Endodermal cell (in vitro differentiated cells): ENCODE data around the gene BAG5. TPM values are rescaled to one million over a fixed set of nuclear protein-coding genes. Genes with fewer than 3 reads are reported as not detected.

Experiments
- DNase-seq: peaks from one replicate; pipeline ENCODE4 v3.0.0-alpha.2; 2017
- H3K27ac ChIP-seq: 2 replicates; pipeline ENCODE4 v1.5.1; 2013; ENCODE audit warnings: mild to moderate bottlenecking, low read depth, low read length, moderate library complexity
- H3K27me3 ChIP-seq: 2 replicates; pipeline ENCODE4 v1.6.1; 2013; ENCODE audit warnings: mild to moderate bottlenecking, low read length, moderate library complexity; ENCODE audit not compliant: insufficient read depth, control insufficient read depth, poor library complexity, severe bottlenecking
- H3K36me3 ChIP-seq: 2 replicates; pipeline ENCODE4 v1.7.0; 2013; ENCODE audit warnings: mild to moderate bottlenecking, low read length, moderate library complexity; ENCODE audit not compliant: control insufficient read depth, insufficient read depth
- H3K4me1 ChIP-seq: one replicate; pipeline ENCODE4 v1.7.0; 2013; ENCODE audit warnings: low read length; ENCODE audit not compliant: control insufficient read depth, insufficient read depth
- H3K4me3 ChIP-seq: 2 replicates; pipeline ENCODE4 v1.5.1; 2013; ENCODE audit warnings: mild to moderate bottlenecking, low read length, moderate library complexity
- H3K9ac ChIP-seq: 2 replicates; pipeline ENCODE4 v1.6.1; 2013; ENCODE audit warnings: mild to moderate bottlenecking, low read length, moderate library complexity; ENCODE audit not compliant: poor library complexity, severe bottlenecking; ENCODE audit errors: extremely low read depth
- H3K9me3 ChIP-seq: 2 replicates; pipeline ENCODE4 v1.6.1; 2013; ENCODE audit warnings: mild to moderate bottlenecking, low read length, moderate library complexity; ENCODE audit not compliant: control insufficient read depth
- H3K27ac Mint-ChIP-seq: 2 replicates; pipeline ENCODE4 v1.8.0; 2020; ENCODE audit warnings: mixed read lengths
- H3K27me3 Mint-ChIP-seq: 2 replicates; pipeline ENCODE4 v1.8.0; 2021; ENCODE audit warnings: mild to moderate bottlenecking, mixed read lengths; ENCODE audit not compliant: insufficient read depth
- H3K36me3 Mint-ChIP-seq: 2 replicates; pipeline ENCODE4 v1.8.0; 2020; ENCODE audit warnings: low read depth, mixed read lengths
- H3K4me1 Mint-ChIP-seq: 2 replicates; pipeline ENCODE4 v1.8.0; 2020; ENCODE audit warnings: mixed read lengths
- H3K4me3 Mint-ChIP-seq: 2 replicates; pipeline ENCODE4 v1.8.0; 2020; ENCODE audit warnings: mild to moderate bottlenecking, moderate library complexity, mixed read lengths
- H3K9me3 Mint-ChIP-seq: 2 replicates; pipeline ENCODE4 v1.8.0; 2020; ENCODE audit warnings: mild to moderate bottlenecking, mixed read lengths
- WGBS, 2 experiments: methylation state at CpG; one replicate each; pipeline versions ENCODE4 v1.1.5 to v1.1.7; 2013; ENCODE audit warnings: missing lambda C conversion rate in 2 of 2, mixed read lengths in 1 of 2; ENCODE audit not compliant: insufficient coverage in 1 of 2, insufficient read length in 1 of 2; 5-methylcytosine and 5-hydroxymethylcytosine counted together
- total RNA-seq, 2 donors: library from RNA; stranded (reverse); fragmentation: NEBNext Ultra II Directional in 1 of 2; extraction: Animal tissue kit (Norgen Biotek cat#: 25700) in 1 of 2; gene quantifications; 2 replicates in 1 of 2; 3 replicates in 1 of 2; pipeline ENCODE4 v1.2.1, GENCODE V29; 2021
- TF ChIP-seq, protein P1 (sequence below): fragments of 200-600 bp; sonication (generic); conservative IDR thresholded peaks from 2 replicates; pipeline ENCODE4 v1.5.0; 2021; ENCODE audit warnings: antibody characterized with exemption, mild to moderate bottlenecking

The BAG5 gene
- total RNA-seq, 2 donors from 2014 or later, result 27.6 to 28.1 TPM

DNA sequence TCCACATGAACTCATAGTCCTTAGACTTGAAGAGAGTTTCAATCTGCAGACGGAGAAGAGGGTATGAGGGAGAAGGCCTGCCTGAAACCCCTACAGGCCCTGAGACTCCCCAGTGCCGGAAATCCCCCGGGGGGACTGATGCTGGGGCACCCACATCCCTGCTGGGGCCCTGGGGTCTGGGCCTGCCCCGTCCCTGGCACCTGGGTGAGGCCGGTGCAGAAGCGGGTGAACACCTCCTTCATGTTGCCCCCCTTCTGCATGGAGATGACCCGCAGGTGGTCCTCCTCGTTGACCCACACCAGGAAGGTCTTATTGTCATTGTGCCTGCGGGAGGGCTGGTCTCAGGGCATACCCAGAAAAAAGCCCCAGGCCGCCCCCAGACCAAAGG is 42.2 kb downstream of the BAG5 start:
- H3K4me3 Mint-ChIP-seq, result peak overlapping the region; percentile 67
- Histone ChIP-seq H3K4me1 (peaks cover 17% of the 10 kb centered on the region), H3K36me3 (peaks cover 19% of the 10 kb centered on the region), H3K27me3 (peaks cover 11% of the 10 kb centered on the region), H3K4me3 (peak overlapping the region; percentile 80), H3K27ac (peak overlapping the region; percentile 70), H3K9ac (no peak overlapping the region), H3K9me3 (no peaks in the 10 kb centered on the region)
- TF ChIP-seq, protein P1, sequence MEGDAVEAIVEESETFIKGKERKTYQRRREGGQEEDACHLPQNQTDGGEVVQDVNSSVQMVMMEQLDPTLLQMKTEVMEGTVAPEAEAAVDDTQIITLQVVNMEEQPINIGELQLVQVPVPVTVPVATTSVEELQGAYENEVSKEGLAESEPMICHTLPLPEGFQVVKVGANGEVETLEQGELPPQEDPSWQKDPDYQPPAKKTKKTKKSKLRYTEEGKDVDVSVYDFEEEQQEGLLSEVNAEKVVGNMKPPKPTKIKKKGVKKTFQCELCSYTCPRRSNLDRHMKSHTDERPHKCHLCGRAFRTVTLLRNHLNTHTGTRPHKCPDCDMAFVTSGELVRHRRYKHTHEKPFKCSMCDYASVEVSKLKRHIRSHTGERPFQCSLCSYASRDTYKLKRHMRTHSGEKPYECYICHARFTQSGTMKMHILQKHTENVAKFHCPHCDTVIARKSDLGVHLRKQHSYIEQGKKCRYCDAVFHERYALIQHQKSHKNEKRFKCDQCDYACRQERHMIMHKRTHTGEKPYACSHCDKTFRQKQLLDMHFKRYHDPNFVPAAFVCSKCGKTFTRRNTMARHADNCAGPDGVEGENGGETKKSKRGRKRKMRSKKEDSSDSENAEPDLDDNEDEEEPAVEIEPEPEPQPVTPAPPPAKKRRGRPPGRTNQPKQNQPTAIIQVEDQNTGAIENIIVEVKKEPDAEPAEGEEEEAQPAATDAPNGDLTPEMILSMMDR, result no peak
- H3K9me3 Mint-ChIP-seq, result no peaks in the 10 kb centered on the region
- peaks cover 9% of the 10 kb centered on the region for H3K36me3 Mint-ChIP-seq
- H3K27ac Mint-ChIP-seq, result peak overlapping the region; percentile 79
- H3K4me1 Mint-ChIP-seq, result peaks cover 25% of the 10 kb centered on the region
- H3K27me3 Mint-ChIP-seq, result peaks cover 14% of the 10 kb centered on the region
- 84 to 87% methylated on average over 5 to 10 of the region's 10 CpGs for WGBS, 2 experiments
- DNase-seq, result no peak

GRCh38 chr14:103519837-103520212 is 42.6 kb downstream of the BAG5 start:
- H3K9ac ChIP-seq, result no peak overlapping the region
- no peaks in the 10 kb centered on the region for H3K9me3 ChIP-seq
- H3K4me1 Mint-ChIP-seq, result peaks cover 21% of the 10 kb centered on the region
- peaks cover 11% of the 10 kb centered on the region for H3K27me3 ChIP-seq
- peak overlapping the region; percentile 80 for H3K4me3 ChIP-seq
- H3K36me3 Mint-ChIP-seq, result peaks cover 10% of the 10 kb centered on the region
- H3K27ac ChIP-seq, result peak overlapping the region; percentile 22
- peak overlapping the region; percentile 67 for H3K4me3 Mint-ChIP-seq
- H3K27me3 Mint-ChIP-seq, result peaks cover 14% of the 10 kb centered on the region
- H3K9me3 Mint-ChIP-seq, result no peaks in the 10 kb centered on the region
- TF ChIP-seq, protein P1, result no peak
- 90 to 96% methylated on average over 13 to 22 of the region's 22 CpGs for WGBS, 2 experiments
- H3K27ac Mint-ChIP-seq, result peak overlapping the region; percentile 79
- peaks cover 19% of the 10 kb centered on the region for H3K36me3 ChIP-seq
- DNase-seq, result no peak
- peaks cover 16% of the 10 kb centered on the region for H3K4me1 ChIP-seq

GRCh38 chr14:103519043-103519836 is 43.2 kb downstream of the BAG5 start:
- TF ChIP-seq, protein P1, result no peak
- Histone ChIP-seq H3K4me3 (no peak overlapping the region), H3K4me1 (peaks cover 11% of the 10 kb centered on the region), H3K9me3 (no peaks in the 10 kb centered on the region), H3K9ac (no peak overlapping the region), H3K27me3 (peaks cover 11% of the 10 kb centered on the region), H3K27ac (peak overlapping the region; percentile 44), H3K36me3 (peaks cover 19% of the 10 kb centered on the region)
- peak overlapping the region; percentile 67 for H3K4me3 Mint-ChIP-seq
- no peaks in the 10 kb centered on the region for H3K9me3 Mint-ChIP-seq
- 91% methylated on average over 9 to 13 of the region's 13 CpGs for WGBS, 2 experiments
- peaks cover 15% of the 10 kb centered on the region for H3K4me1 Mint-ChIP-seq
- H3K27me3 Mint-ChIP-seq, result peaks cover 10% of the 10 kb centered on the region
- H3K36me3 Mint-ChIP-seq, result peaks cover 14% of the 10 kb centered on the region
- peak overlapping the region; percentile 79 for H3K27ac Mint-ChIP-seq
- no peak for DNase-seq
